HAP-1 (cell line): Measurements from ENCODE around the gene SLC16A6.
"Not testable (repeated sequence)": the region's sequence is repeated elsewhere in the genome, so short reads cannot be mapped to it uniquely, and the experiment has no call there.

ENCODE experiments used
- DNase-seq, 2 experiments: peaks; one replicate each; pipeline ENCODE4 v3.0.0-alpha.2; 2016 to 2020; ENCODE audit warnings: low spot score in 2 of 2
- H3K27me3 ChIP-seq: fragments of 250-450 bp; sonication (Bioruptor Pico); 2 replicates; pipeline ENCODE4 v1.5.1; 2020; ENCODE audit warnings: low read depth, mild to moderate bottlenecking, moderate library complexity
- H3K36me3 ChIP-seq: fragments of 250-450 bp; sonication (Bioruptor Pico); replicated peaks from 2 replicates; pipeline ENCODE4 v1.5.1; 2020; ENCODE audit warnings: mild to moderate bottlenecking
- H3K4me1 ChIP-seq: fragments of 250-450 bp; sonication (Bioruptor Pico); 2 replicates; pipeline ENCODE4 v1.5.1; 2020; ENCODE audit warnings: mild to moderate bottlenecking
- H3K4me3 ChIP-seq: fragments of 250-450 bp; sonication (Bioruptor Pico); 2 replicates; pipeline ENCODE4 v1.5.1; 2020; ENCODE audit warnings: mild to moderate bottlenecking, moderate library complexity
- H3K9me3 ChIP-seq: fragments of 250-450 bp; sonication (Bioruptor Pico); 2 replicates; pipeline ENCODE4 v1.5.1; 2020; ENCODE audit warnings: mild to moderate bottlenecking, moderate library complexity
- in situ Hi-C: fragments of 300-500 bp; cut with MboI; formaldehyde crosslinking; loops from 3 replicates; pipeline ENCODE4 v1.14.3; 2020; ENCODE audit warnings: low sequenced_read_pairs, inconsistent platforms, mixed read lengths

The SLC16A6 gene

GRCh38 chr17:68246271-68247028 lies 44.5 kb downstream of the SLC16A6 start:
- DNase-seq: no peak
- H3K4me3 ChIP-seq: no peak overlapping the region; the same call in 1 of the 2 replicates
- H3K27me3 ChIP-seq: no peaks in the 10 kb centered on the region
- peaks cover 4% of the 10 kb centered on the region; the same call in 1 of the 2 replicates for H3K4me1 ChIP-seq
- in situ Hi-C loops: no loop called here
- no peaks in the 10 kb centered on the region; the same call in 1 of the 2 replicates for H3K9me3 ChIP-seq
- peaks cover 12% of the 10 kb centered on the region for H3K36me3 ChIP-seq

- H3K27me3 ChIP-seq: no peaks in the 10 kb centered on the region
- H3K9me3 ChIP-seq: no peaks in the 10 kb centered on the region
- H3K4me3 ChIP-seq: no peak overlapping the region
- no peaks in the 10 kb centered on the region for H3K4me1 ChIP-seq
- DNase-seq: no peak
- in situ Hi-C loops: no loop called here
- no peaks in the 10 kb centered on the region for H3K36me3 ChIP-seq
Observed at GRCh38 chr17:68239632-68240366, 51.1 kb downstream of the SLC16A6 start.

GRCh38 chr17:68238871-68239253 lies 52.1 kb downstream of the SLC16A6 start:
- no peak for DNase-seq
- Histone ChIP-seq H3K27me3 (no peaks in the 10 kb centered on the region), H3K4me3 (no peak overlapping the region), H3K4me1 (no peaks in the 10 kb centered on the region), H3K36me3 (no peaks in the 10 kb centered on the region), H3K9me3 (no peaks in the 10 kb centered on the region)
- in situ Hi-C loops: no loop called here

- Histone ChIP-seq H3K27me3 (no peaks in the 10 kb centered on the region), H3K36me3 (no peaks in the 10 kb centered on the region), H3K9me3 (no peaks in the 10 kb centered on the region), H3K4me1 (no peaks in the 10 kb centered on the region), H3K4me3 (no peak overlapping the region)
- no peak for DNase-seq
- in situ Hi-C loops: no loop called here
Observed at GRCh38 chr17:68238164-68238870, 52.6 kb downstream of the SLC16A6 start.

GRCh38 chr17:68237369-68238163 lies 53.4 kb downstream of the SLC16A6 start:
- H3K27me3 ChIP-seq, H3K9me3 ChIP-seq, H3K4me3 ChIP-seq, H3K4me1 ChIP-seq, in situ Hi-C loops, DNase-seq, H3K36me3 ChIP-seq: not testable (repeated sequence)

- H3K27me3 ChIP-seq, H3K4me1 ChIP-seq, DNase-seq, H3K4me3 ChIP-seq, H3K36me3 ChIP-seq, H3K9me3 ChIP-seq, in situ Hi-C loops: not testable (repeated sequence)
Observed at GRCh38 chr17:68235336-68235791, 55.6 kb downstream of the SLC16A6 start.

- H3K27me3 ChIP-seq, in situ Hi-C loops, H3K4me3 ChIP-seq, H3K4me1 ChIP-seq, H3K36me3 ChIP-seq, DNase-seq, H3K9me3 ChIP-seq: not testable (repeated sequence)
Observed at GRCh38 chr17:68234726-68235335, 56.1 kb downstream of the SLC16A6 start.

- H3K27me3 ChIP-seq, in situ Hi-C loops, DNase-seq, H3K4me3 ChIP-seq, H3K4me1 ChIP-seq, H3K36me3 ChIP-seq, H3K9me3 ChIP-seq: not testable (repeated sequence)
Observed at GRCh38 chr17:68232741-68233140, 58.2 kb downstream of the SLC16A6 start.

- no peaks in the 10 kb centered on the region for H3K36me3 ChIP-seq
Observed at GRCh38 chr17:68231541-68231940, 59.4 kb downstream of the SLC16A6 start.

GRCh38 chr17:68231131-68231530 lies 59.8 kb downstream of the SLC16A6 start:
- in situ Hi-C loops, H3K9me3 ChIP-seq, H3K27me3 ChIP-seq, DNase-seq, H3K36me3 ChIP-seq, H3K4me3 ChIP-seq, H3K4me1 ChIP-seq: not testable (repeated sequence)

More at GRCh38 chr17:68231541-68231940, 59.4 kb downstream of the SLC16A6 start:
- H3K9me3 ChIP-seq: no peaks in the 10 kb centered on the region
- in situ Hi-C loops: no loop called here
- no peak overlapping the region for H3K4me3 ChIP-seq
- H3K4me1 ChIP-seq: no peaks in the 10 kb centered on the region
- DNase-seq: no peak
- H3K27me3 ChIP-seq: no peaks in the 10 kb centered on the region

GRCh38 chr17:68229619-68230018 lies 61.3 kb downstream of the SLC16A6 start:
- Histone ChIP-seq H3K4me3 (no peak overlapping the region), H3K4me1 (no peaks in the 10 kb centered on the region), H3K9me3 (no peaks in the 10 kb centered on the region), H3K27me3 (no peaks in the 10 kb centered on the region), H3K36me3 (no peaks in the 10 kb centered on the region)
- no peak for DNase-seq
- in situ Hi-C loops: no loop called here

- no peaks in the 10 kb centered on the region for H3K36me3 ChIP-seq
- H3K9me3 ChIP-seq: no peaks in the 10 kb centered on the region
- in situ Hi-C loops: no loop called here
- H3K27me3 ChIP-seq: no peaks in the 10 kb centered on the region
- DNase-seq: no peak
- no peaks in the 10 kb centered on the region for H3K4me1 ChIP-seq
- no peak overlapping the region for H3K4me3 ChIP-seq
Observed at GRCh38 chr17:68228817-68229570, 61.9 kb downstream of the SLC16A6 start.
